ENCODE results near the gene CREG1.

CREG1 gene

DNA sequence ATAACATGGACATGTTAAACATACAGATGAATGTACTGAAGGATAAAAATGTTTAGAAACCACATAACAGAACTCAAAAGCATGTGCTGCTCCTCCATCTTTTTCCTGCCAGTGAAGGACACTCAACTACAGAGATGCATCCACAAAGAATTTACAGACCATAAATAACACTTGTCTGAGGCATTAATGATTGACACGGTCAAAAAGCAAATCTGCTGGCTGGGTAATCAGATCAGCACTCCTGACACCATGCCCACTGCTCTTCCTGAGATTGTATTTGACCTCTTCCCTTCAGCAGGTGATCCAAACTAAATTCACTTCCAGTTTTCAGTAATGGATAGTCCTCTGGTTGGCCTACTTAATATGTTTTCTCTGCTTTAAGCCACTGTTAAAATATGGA lies 6.6 kb downstream of the CREG1 start:
- H3K27ac ChIP-seq (ENCODE audit: low read length) = no peak overlapping the region
- DNase-seq (ENCODE audit: low read depth, low spot score) = no peak
- no CpG with 5 or more reads among the region's 1 CpG for WGBS (ENCODE audit: insufficient coverage, insufficient read length)

DNA sequence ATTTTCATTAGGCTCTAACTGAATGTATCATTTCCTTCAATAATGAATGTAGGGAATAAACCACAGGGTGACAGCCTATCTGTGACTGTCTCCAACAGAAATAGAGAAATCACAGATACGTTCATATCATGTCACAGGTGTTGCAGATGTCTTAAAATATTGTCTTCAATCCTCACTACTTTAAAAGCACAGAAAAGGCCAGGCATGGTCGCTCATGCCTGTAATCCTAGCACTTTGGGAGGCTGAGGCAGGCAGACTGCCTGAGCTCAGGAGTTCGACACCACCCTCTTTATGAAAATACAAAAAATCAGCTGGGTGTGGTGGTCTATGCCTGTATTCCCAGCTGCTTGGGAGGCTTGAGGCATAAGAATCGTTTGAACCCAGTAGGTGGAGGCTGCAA lies 8.2 kb downstream of the CREG1 start:
- Histone ChIP-seq H3K9me3 (ENCODE audit: control insufficient read depth, insufficient read depth, low read length) (no peaks in the 10 kb centered on the region), H3K4me3 (ENCODE audit: low read length) (no peak overlapping the region), H3K27ac (ENCODE audit: low read length) (no peak overlapping the region), H3K36me3 (ENCODE audit: control insufficient read depth, insufficient read depth, low read length) (no peaks in the 10 kb centered on the region), H3K27me3 (ENCODE audit: control insufficient read depth, insufficient read depth, low read length) (no peaks in the 10 kb centered on the region), H3K4me1 (ENCODE audit: control insufficient read depth, insufficient read depth, low read length) (no peaks in the 10 kb centered on the region)
- no peak for DNase-seq (ENCODE audit: low read depth, low spot score)
- no CpG with 5 or more reads among the region's 4 CpGs for WGBS (ENCODE audit: insufficient coverage, insufficient read length)

More for the DNA sequence above, 6.6 kb downstream of the CREG1 start:
- H3K36me3 ChIP-seq (ENCODE audit: control insufficient read depth, insufficient read depth, low read length) = no peaks in the 10 kb centered on the region
- no peak overlapping the region for H3K4me3 ChIP-seq (ENCODE audit: low read length)
- H3K4me1 ChIP-seq (ENCODE audit: control insufficient read depth, insufficient read depth, low read length) = no peaks in the 10 kb centered on the region
- no peaks in the 10 kb centered on the region for H3K27me3 ChIP-seq (ENCODE audit: control insufficient read depth, insufficient read depth, low read length)
- no peaks in the 10 kb centered on the region for H3K9me3 ChIP-seq (ENCODE audit: control insufficient read depth, insufficient read depth, low read length)

DNA sequence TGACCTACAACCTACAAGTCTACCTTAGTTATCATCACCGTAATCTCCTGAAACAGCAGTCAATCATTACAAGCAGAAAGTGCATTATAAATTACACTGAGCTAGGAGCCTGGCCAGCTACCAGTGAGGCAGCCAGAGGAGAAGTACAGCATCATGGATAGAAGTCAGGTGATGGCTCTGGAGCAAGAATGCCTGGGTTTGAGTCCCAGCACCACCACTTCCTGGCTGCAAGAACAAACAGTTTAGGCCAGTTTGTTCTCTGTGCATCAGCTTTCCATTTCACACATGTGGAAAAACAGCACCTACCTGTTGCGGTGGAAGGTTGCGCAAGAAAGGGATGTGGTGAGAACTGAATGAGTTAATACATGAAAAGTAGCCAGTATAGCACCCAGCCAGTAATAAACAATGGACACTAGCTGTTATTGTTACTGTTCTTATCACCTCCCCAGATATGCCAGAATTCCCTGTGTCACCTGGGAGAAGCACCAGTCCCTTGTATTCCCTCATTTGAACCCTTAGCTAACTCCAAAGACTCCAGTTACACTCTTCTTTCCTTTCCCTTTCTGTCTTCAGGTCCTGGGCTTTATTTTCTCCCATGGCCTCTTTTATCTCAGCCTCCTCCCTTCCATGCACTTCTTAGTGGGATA lies 9.0 kb downstream of the CREG1 start:
- DNase-seq (ENCODE audit: low read depth, low spot score) = no peak
- H3K4me3 ChIP-seq (ENCODE audit: low read length) = no peak overlapping the region
- H3K4me1 ChIP-seq (ENCODE audit: control insufficient read depth, insufficient read depth, low read length) = no peaks in the 10 kb centered on the region
- WGBS (ENCODE audit: insufficient coverage, insufficient read length) = no CpG with 5 or more reads among the region's 3 CpGs
- no peaks in the 10 kb centered on the region for H3K9me3 ChIP-seq (ENCODE audit: control insufficient read depth, insufficient read depth, low read length)
- H3K27me3 ChIP-seq (ENCODE audit: control insufficient read depth, insufficient read depth, low read length) = no peaks in the 10 kb centered on the region
- no peak overlapping the region for H3K27ac ChIP-seq (ENCODE audit: low read length)
- H3K36me3 ChIP-seq (ENCODE audit: control insufficient read depth, insufficient read depth, low read length) = no peaks in the 10 kb centered on the region

DNA sequence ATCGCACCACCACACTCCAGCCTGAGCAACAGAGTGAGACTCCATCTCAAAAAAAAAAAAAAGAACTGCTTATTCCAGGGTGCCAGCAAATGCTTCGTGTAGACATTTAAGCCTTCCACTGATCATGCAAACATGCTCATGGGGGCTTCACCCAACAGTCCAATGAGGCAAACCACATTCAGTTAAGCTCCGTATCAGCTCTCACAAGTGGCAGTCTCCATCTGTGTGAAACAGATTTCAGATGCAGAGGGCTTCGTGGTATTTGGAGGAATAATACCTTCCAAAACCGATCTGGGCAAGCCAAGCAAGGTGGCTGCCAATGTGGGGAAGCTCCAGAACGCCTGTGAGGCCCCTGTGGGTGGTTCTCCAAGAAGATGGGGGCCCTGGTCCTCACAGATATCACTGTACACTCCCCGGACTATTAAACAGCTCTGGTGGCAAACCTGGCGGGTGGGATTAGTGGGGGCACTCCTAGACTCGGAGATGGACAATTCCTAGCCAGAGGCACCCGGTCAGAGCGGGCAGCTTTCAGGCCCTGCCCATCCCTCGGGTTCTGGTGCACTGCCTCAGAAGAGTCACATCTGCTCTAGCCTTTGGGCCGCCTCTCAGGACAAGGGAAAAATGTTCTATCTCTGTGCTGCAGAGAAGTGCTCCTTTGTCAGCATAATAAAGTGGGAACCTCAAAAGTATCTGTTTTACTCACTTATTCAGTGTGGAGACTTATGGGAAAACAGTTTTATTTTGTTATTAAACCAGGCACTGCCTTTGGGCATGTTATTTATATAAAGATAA lies 10.2 kb downstream of the CREG1 start:
- H3K36me3 ChIP-seq (ENCODE audit: control insufficient read depth, insufficient read depth, low read length) = no peaks in the 10 kb centered on the region
- no peaks in the 10 kb centered on the region for H3K4me1 ChIP-seq (ENCODE audit: control insufficient read depth, insufficient read depth, low read length)
- H3K4me3 ChIP-seq (ENCODE audit: low read length) = no peak overlapping the region
- DNase-seq (ENCODE audit: low read depth, low spot score) = no peak
- H3K27me3 ChIP-seq (ENCODE audit: control insufficient read depth, insufficient read depth, low read length) = no peaks in the 10 kb centered on the region
- H3K9me3 ChIP-seq (ENCODE audit: control insufficient read depth, insufficient read depth, low read length) = no peaks in the 10 kb centered on the region
- no CpG with 5 or more reads among the region's 13 CpGs for WGBS (ENCODE audit: insufficient coverage, insufficient read length)
- no peak overlapping the region for H3K27ac ChIP-seq (ENCODE audit: low read length)

DNA sequence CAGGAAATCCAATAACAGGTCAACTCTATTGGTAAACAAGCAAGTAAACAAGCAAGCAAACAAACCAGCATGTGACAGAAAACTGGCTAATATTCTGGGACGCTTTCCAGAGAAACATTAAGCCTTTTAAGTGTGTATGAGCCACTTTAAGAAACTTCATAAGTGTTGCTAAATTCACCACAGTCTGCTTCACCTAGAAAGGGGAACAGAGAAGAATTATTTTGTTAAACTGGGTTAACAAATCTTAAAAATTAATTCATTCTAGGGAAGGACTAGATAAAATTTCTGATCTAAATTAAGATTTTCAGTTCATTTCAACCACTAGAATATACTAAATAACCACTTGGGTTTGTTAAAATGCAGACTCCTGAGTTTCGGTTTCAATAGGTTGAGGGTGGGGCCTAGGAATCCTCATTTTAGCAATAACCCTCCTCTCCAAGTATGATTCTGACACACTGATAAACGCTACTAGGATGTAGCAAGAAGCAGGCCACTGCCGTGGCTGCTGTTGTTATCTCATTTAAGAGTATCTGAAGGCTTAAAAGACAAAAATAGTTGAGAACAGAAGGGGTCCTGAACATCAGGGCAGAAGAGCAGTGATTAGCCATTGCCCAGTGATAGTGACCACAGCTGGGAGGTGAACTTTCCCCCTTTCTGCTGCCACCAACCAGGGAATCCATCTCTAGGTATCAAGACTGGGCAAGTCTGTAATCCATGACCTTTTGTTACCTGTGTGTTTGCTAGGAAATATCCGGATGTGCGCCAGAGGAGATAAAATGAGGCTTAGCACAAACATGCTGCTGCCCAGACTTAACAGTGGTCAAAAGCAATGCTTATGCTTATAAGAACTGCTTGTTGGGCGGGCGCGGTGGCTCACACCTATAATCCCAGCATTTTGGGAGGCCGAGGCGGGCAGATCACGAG lies 11.2 kb downstream of the CREG1 start:
- Histone ChIP-seq H3K36me3 (ENCODE audit: control insufficient read depth, insufficient read depth, low read length) (no peaks in the 10 kb centered on the region), H3K27ac (ENCODE audit: low read length) (no peak overlapping the region), H3K4me3 (ENCODE audit: low read length) (no peak overlapping the region), H3K4me1 (ENCODE audit: control insufficient read depth, insufficient read depth, low read length) (no peaks in the 10 kb centered on the region), H3K27me3 (ENCODE audit: control insufficient read depth, insufficient read depth, low read length) (no peaks in the 10 kb centered on the region), H3K9me3 (ENCODE audit: control insufficient read depth, insufficient read depth, low read length) (no peaks in the 10 kb centered on the region)
- no peak for DNase-seq (ENCODE audit: low read depth, low spot score)
- WGBS (ENCODE audit: insufficient coverage, insufficient read length) = no CpG with 5 or more reads among the region's 12 CpGs

DNA sequence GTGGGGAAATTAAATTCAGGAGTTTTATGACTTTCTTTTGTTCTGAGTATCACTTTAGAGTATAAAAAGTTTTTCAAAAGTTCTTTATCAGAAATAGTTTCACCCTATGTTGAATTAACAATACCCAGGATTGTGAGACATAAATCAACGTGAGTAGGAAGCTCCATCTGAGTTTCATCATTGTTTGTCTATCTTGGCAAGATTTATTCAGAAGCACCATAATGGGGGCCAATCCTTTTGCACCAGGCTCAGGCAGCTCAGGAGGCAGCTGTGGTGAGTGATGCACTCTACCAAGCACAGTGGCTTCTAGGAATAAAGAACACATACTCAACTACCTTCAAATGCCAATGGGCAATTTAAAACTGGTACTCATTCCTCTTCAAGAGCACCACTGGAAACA lies 12.0 kb downstream of the CREG1 start:
- WGBS (ENCODE audit: insufficient coverage, insufficient read length) = no CpG with 5 or more reads among the region's 1 CpG
- Histone ChIP-seq H3K4me3 (ENCODE audit: low read length) (no peak overlapping the region), H3K9me3 (ENCODE audit: control insufficient read depth, insufficient read depth, low read length) (no peaks in the 10 kb centered on the region), H3K27me3 (ENCODE audit: control insufficient read depth, insufficient read depth, low read length) (no peaks in the 10 kb centered on the region), H3K27ac (ENCODE audit: low read length) (no peak overlapping the region), H3K36me3 (ENCODE audit: control insufficient read depth, insufficient read depth, low read length) (no peaks in the 10 kb centered on the region), H3K4me1 (ENCODE audit: control insufficient read depth, insufficient read depth, low read length) (no peaks in the 10 kb centered on the region)
- no peak for DNase-seq (ENCODE audit: low read depth, low spot score)

DNA sequence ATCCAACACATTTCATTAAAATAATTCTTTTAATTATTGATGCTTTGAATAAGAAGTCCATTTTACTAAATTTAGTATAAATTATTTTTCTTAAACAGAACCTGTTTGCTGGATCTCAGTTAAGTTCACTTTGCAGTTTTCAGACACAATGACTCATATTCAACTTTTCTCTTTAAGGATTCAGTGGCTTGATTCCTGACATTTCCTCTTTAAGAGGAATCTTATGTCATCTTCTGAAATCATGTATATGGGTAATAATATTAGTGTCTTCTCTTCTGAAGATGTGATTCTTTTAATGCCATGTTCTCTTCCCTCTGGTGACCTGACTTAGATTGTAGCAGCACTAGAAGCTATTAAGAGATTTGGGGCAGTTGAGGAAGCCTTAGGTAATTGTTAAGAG lies 12.6 kb downstream of the CREG1 start:
- Histone ChIP-seq H3K27ac (ENCODE audit: low read length) (no peak overlapping the region), H3K9me3 (ENCODE audit: control insufficient read depth, insufficient read depth, low read length) (no peaks in the 10 kb centered on the region), H3K4me3 (ENCODE audit: low read length) (no peak overlapping the region), H3K36me3 (ENCODE audit: control insufficient read depth, insufficient read depth, low read length) (no peaks in the 10 kb centered on the region), H3K4me1 (ENCODE audit: control insufficient read depth, insufficient read depth, low read length) (no peaks in the 10 kb centered on the region), H3K27me3 (ENCODE audit: control insufficient read depth, insufficient read depth, low read length) (no peaks in the 10 kb centered on the region)
- DNase-seq (ENCODE audit: low read depth, low spot score) = no peak

DNA sequence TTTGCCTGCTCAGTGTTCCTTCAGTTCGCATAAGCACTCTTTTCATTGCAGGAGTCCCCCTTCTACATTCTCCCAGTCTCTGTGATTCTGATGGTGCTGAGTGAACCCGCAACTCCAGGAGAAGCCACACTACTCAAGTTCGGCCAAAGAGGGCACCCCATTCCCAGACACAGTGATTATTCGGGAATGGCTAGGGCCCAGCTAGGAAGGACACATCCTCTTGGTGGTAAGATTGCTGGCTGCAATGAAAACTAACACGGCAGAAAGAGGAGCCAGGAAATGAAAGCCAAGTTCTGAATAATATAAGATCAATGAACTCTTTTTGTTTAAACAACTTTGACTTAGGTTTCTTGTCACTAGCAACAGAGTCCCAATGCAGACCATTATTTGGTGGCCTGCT lies 14.9 kb downstream of the CREG1 start:
- no peak overlapping the region for H3K4me3 ChIP-seq (ENCODE audit: low read length)
- DNase-seq (ENCODE audit: low read depth, low spot score) = peak; percentile 58
- no CpG with 5 or more reads among the region's 5 CpGs for WGBS (ENCODE audit: insufficient coverage, insufficient read length)
- H3K4me1 ChIP-seq (ENCODE audit: control insufficient read depth, insufficient read depth, low read length) = no peaks in the 10 kb centered on the region
- H3K36me3 ChIP-seq (ENCODE audit: control insufficient read depth, insufficient read depth, low read length) = no peaks in the 10 kb centered on the region
- no peaks in the 10 kb centered on the region for H3K27me3 ChIP-seq (ENCODE audit: control insufficient read depth, insufficient read depth, low read length)
- H3K27ac ChIP-seq (ENCODE audit: low read length) = no peak overlapping the region
- H3K9me3 ChIP-seq (ENCODE audit: control insufficient read depth, insufficient read depth, low read length) = no peaks in the 10 kb centered on the region

DNA sequence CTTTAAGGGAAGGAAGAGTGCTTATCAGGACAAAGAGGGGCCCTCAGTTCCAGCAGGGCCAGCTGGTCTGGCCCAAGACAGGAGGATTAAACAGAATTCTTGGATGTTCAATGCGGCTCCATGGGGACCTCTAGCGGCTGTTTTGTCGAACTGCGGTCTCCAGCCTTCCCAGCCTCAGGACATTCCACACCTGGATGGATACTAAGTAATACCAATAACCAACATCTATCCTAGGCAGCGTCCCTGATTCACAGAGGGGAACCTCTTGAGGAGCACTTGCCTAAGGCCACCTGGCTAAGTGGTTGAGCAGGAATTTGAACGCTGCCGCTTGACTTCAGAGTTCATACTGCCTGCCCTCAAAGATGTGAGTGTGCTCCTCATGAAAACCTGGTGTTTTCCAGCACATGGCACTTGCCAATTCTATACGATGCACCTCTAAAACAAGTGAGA lies 19.7 kb downstream of the CREG1 start:
- no CpG with 5 or more reads among the region's 8 CpGs for WGBS (ENCODE audit: insufficient coverage, insufficient read length)
- H3K36me3 ChIP-seq (ENCODE audit: control insufficient read depth, insufficient read depth, low read length) = no peaks in the 10 kb centered on the region
- H3K27me3 ChIP-seq (ENCODE audit: control insufficient read depth, insufficient read depth, low read length) = no peaks in the 10 kb centered on the region
- H3K4me3 ChIP-seq (ENCODE audit: low read length) = no peak overlapping the region
- DNase-seq (ENCODE audit: low read depth, low spot score) = peak; percentile 54
- H3K27ac ChIP-seq (ENCODE audit: low read length) = no peak overlapping the region
- H3K4me1 ChIP-seq (ENCODE audit: control insufficient read depth, insufficient read depth, low read length) = no peaks in the 10 kb centered on the region
- no peaks in the 10 kb centered on the region for H3K9me3 ChIP-seq (ENCODE audit: control insufficient read depth, insufficient read depth, low read length)

DNA sequence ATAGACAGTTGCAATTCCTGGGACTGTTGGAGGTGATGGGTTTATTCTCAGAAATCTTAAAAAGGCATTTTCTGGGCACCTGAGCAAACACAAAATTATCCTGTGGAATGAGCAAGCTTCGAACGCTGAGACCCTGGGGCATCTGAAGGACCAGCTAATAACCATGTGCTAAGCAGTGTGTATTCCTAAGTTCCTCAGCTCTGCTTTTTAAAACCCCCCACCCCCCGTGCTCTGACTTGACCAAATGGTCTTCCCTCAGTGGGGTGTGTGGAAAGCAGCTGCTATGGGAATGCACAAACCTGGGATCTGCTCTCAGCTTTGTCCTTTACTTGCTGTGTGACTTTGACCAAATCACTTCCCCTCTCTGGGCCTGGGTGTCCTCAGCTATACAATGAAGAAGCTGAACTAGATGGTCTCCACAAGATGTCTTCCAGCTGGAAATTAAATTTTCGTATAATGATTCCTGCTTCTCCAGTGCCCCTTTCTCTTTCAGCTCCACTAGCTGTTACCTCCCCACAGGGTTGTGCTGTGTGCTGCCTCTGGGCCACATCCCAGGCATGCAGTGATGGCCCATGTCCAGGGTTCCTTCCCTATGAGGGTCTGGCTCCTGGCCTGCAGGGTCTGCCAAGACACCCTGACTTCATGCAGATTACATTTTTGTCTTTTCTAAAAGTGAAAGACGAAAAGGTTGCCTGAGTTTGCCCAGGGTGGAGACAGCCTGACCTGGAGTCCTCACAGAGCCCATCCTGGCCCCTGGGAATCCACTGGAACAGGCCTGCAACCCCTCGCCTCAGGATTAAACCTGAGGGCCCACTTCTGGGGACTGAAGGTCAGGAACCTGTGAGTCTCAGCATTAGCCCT lies 20.4 kb downstream of the CREG1 start:
- Histone ChIP-seq H3K4me1 (ENCODE audit: control insufficient read depth, insufficient read depth, low read length) (no peaks in the 10 kb centered on the region), H3K36me3 (ENCODE audit: control insufficient read depth, insufficient read depth, low read length) (no peaks in the 10 kb centered on the region), H3K9me3 (ENCODE audit: control insufficient read depth, insufficient read depth, low read length) (no peaks in the 10 kb centered on the region), H3K27ac (ENCODE audit: low read length) (no peak overlapping the region), H3K27me3 (ENCODE audit: control insufficient read depth, insufficient read depth, low read length) (no peaks in the 10 kb centered on the region), H3K4me3 (ENCODE audit: low read length) (no peak overlapping the region)
- WGBS (ENCODE audit: insufficient coverage, insufficient read length) = no CpG with 5 or more reads among the region's 6 CpGs
- no peak for DNase-seq (ENCODE audit: low read depth, low spot score)
